GM13977 (cell line): ENCODE measurements around the gene ENGASE.

Experiments
- DNase-seq: peaks from one replicate; pipeline ENCODE4 v3.0.0; 2012; ENCODE audit warnings: low spot score
- CTCF ChIP-seq: IDR thresholded peaks from 2 replicates; pipeline ENCODE4 v1.5.1; 2012; ENCODE audit warnings: mild to moderate bottlenecking, control low read depth; ENCODE audit not compliant: insufficient read depth; ENCODE audit errors: extremely low read depth, missing control alignments
- in situ Hi-C: fragments of 300-500 bp; cut with MboI; formaldehyde crosslinking; loops from one replicate; pipeline ENCODE4 v1.12.0; 2022; ENCODE audit warnings: low sequenced_read_pairs, low pct_unique_long_range_greater_than_20kb, mixed read lengths, inconsistent platforms; ENCODE audit not compliant: unreplicated experiment

Gene ENGASE

DNA sequence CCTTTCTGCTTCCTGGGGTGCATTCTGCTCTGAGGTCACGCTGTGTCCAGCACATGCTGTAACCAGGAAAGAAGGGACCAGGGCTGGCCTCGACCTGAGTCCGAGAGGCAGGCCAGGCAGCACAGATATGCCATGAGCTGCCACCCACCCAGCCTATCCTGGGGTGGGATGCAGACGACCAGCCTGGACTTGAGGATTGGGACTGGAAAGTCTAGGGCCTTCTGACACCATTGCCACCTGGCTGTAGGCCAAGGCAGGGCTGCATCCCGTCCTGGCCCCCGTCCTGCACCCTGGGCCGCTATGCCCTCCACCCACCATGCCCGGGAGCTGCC lies 14.3 kb downstream of the ENGASE start:
- in situ Hi-C loops, result loop anchor here (10.0 kb wide), 1 partner anchor 306 kb away; no protein-coding TSS in a partner anchor
- DNase-seq, result no peak
- no peak for TF ChIP-seq CTCF

DNA sequence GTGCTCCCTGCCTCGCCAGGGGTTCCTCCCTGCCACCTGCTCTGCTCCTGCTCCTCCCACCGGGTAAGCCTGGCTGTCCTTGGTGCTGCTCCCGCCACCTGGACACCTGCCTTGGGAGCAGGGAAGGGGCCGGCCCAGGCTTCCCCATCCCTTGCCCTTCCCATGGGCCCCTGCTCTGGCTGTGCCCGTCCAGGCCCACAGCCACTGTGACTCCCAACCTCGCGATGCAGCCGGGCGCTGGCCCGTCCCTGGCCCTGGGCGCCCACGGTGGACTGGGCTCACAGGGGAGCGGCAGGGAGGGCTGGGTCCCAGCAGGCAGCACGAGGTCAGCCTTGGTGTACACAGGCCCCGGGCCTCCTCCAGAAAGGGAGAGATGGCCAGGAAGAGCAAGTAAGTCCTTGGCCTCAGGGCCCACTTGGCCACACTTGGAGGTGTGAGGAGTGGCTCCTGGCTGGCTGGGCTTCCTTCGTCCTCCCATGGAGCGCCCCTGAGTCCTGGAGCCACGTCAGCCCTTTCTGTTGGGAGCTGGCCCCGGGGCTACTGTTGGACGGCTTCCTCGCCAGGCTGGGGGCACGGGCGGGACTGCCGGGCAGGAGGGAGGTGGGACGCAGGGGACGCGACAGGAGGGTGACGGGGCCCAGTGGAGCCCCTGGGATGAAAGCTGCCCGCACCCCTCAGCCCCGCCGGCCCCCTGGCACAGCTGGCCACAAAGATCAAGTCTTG lies 15.3 kb downstream of the ENGASE start:
- no peak for TF ChIP-seq CTCF
- no peak for DNase-seq
- in situ Hi-C loops, result loop anchor here (10.0 kb wide), 1 partner anchor 305 kb away; no protein-coding TSS in a partner anchor

DNA sequence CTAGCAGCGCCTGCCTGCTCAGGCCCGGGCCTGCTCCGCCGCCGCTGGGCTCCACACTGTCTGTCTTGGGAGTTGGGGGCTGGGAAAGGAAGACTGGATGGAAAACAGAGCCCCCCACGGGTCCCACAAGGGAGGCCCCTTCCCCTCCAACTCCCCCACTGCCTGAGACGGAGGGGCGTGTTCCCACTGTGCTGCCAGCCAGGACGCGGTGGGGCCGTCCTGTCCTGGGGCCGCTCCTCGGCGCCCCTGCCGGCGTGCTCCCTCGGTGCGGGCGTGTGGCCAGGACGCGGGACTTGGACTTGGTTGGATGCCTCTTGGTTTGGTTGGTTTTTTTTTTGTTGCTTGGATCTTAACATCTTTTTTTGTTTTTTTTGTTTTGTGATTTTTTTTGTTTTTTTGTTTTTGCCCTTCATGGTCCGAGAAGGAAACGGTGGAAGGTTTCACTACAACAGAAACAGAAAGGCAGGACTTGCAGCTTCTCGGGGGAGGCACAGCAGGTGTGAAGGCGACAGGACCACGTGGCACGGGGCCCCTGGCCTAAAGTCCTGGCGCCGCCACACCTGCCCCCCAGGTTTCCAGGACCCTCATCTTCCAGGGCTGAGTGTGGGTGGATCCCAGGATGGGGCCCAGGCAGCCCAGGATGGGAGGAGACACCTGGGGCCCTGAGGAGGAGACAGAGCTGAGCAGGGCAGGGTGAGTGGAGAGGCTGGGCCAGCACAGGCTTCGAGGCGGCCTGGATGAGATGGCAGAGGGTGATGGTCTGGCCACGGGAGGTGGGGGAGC lies 16.0 kb downstream of the ENGASE start:
- in situ Hi-C loops, result no loop called here
- no peak for TF ChIP-seq CTCF
- DNase-seq, result no peak

DNA sequence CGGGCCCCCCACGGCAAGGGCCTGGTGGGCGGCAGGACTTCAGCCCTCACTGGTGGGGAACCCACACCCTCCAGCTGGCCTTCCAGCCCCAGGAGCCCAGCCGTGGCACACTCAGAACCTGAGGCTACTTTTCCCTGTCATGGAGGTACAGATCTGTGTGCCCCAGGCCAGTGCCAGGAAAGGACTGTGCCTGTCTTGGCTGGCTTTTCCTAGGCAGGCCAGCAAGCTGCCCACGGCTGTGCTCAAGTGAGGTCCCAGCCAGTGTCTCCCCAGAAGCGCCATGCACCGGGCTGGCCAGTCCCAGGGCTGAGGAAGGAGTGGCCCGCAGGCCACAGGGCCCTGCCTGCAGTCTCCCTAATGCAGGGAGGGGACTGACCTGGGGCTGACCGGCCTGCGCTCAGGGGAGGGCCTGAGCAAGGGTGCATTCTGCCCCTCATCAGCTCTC lies 16.6 kb downstream of the ENGASE start:
- no peak for DNase-seq
- in situ Hi-C loops, result no loop called here
- no peak for TF ChIP-seq CTCF

GRCh38 chr17:79092567-79092966 lies 17.9 kb downstream of the ENGASE start:
- DNase-seq, result no peak
- in situ Hi-C loops, result no loop called here
- no peak for TF ChIP-seq CTCF

DNA sequence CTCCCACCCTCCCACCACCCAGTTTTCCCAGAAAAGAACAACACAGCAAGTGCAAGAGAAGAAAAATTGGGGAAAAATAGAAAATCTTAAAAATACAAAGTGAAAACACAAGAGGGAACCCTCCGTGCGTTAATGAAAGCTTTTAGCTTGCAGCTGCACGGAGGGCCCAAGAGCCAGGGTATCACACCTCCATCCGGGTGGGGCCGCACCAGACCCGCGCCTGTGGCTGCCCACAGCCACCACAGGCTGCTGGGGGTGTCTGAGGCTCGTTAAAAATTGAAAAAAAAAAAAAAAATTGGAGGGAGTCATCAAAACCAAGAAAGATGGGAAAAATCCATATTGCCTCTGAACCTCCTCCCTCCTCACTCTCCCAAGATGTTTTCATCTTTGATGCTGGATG lies 18.6 kb downstream of the ENGASE start:
- TF ChIP-seq CTCF, result no peak
- DNase-seq, result no peak
- in situ Hi-C loops, result no loop called here
